Upper lobe of left lung (tissue), 4 donors: ENCODE results near the gene FBXW7.

ENCODE experiments used
- CTCF ChIP-seq, 6 experiments: fragments of 450-650 bp in 4 of 6; fragments of 200-600 bp in 2 of 6; sonication (generic) in 2 of 6; IDR thresholded peaks; one replicate each; pipeline ENCODE4 v1.5.1; 2016 to 2019; ENCODE audit warnings: antibody characterized with exemption in 6 of 6
- POLR2A ChIP-seq, 4 donors: fragments of 450-650 bp; IDR thresholded peaks; one replicate each; pipeline ENCODE4 v1.5.1; 2016 to 2017; ENCODE audit warnings: antibody characterized with exemption in 4 of 4, mild to moderate bottlenecking in 2 of 4
- POLR2AphosphoS5 ChIP-seq, 2 donors: sonication (generic); formaldehyde crosslinking; IDR thresholded peaks; one replicate each; pipeline ENCODE4 v1.5.1; 2017; ENCODE audit warnings: antibody characterized with exemption in 2 of 2

DNA sequence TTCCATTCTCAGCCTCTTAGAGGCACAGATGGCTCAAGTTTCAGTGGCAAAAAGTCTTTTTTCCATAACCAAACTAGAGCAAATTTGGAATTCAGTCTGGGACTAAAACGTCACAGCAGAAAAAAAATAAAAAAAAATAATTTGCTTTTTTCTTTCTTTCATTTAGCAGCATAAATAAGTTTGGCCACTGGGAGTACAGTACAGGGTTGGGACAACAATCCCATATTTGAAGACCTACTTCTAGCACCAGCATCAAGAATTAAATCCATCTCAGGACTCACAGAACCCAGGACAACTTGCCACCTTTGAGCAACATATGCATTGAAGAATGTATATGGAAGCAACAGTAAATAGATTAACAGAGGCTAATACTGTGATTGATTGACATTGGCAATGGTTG, 214.0 kb downstream of the FBXW7 start:
- TF ChIP-seq POLR2AphosphoS5 (IDR thresholded peaks at IDR 0.05) = no peak
- TF ChIP-seq CTCF (IDR thresholded peaks at IDR 0.05) = peak in 1 of 6 experiments; percentile 14
- TF ChIP-seq POLR2A (IDR thresholded peaks at IDR 0.05) = no peak
